NCI-H2196 (cell line): ENCODE measurements around the gene TM9SF4.

Source experiments
- DNase-seq: peaks from one replicate; lab custom pipeline; 2025; ENCODE audit not compliant: unreplicated experiment; lab: John Stamatoyannopoulos, UW

Gene TM9SF4

GRCh38 chr20:32109392-32110172 is at the start of gene TM9SF4:
TSS of gene TM9SF4 (plus strand) at chr20:32109714. CDS start at chr20:32109741, 27 bp downstream.
- DNase-seq, result peak; percentile 95

GRCh38 chr20:32062776-32063170 is 46.7 kb upstream of the TM9SF4 start:
- DNase-seq, result no peak

GRCh38 chr20:32063695-32064094 is 45.8 kb upstream of the TM9SF4 start:
- DNase-seq, result no peak

GRCh38 chr20:32064667-32065066 is 44.8 kb upstream of the TM9SF4 start:
- DNase-seq, result no peak

- no peak for DNase-seq
Observed at GRCh38 chr20:32067234-32067821, 42.2 kb upstream of the TM9SF4 start.

GRCh38 chr20:32068174-32068573 is 41.3 kb upstream of the TM9SF4 start:
- DNase-seq, result no peak

- DNase-seq, result no peak
Observed at GRCh38 chr20:32069711-32070110, 39.8 kb upstream of the TM9SF4 start.

- DNase-seq, result no peak
Observed at GRCh38 chr20:32070282-32070681, 39.2 kb upstream of the TM9SF4 start.

GRCh38 chr20:32070690-32071213 is 38.8 kb upstream of the TM9SF4 start:
- no peak for DNase-seq

GRCh38 chr20:32071395-32072167 is 37.9 kb upstream of the TM9SF4 start:
- no peak for DNase-seq

GRCh38 chr20:32072168-32072750 is 37.3 kb upstream of the TM9SF4 start:
- DNase-seq, result no peak

- DNase-seq, result no peak
Observed at GRCh38 chr20:32075534-32075933, 34.0 kb upstream of the TM9SF4 start.

GRCh38 chr20:32077190-32077589 is 32.3 kb upstream of the TM9SF4 start:
- DNase-seq, result no peak

- no peak for DNase-seq
Observed at GRCh38 chr20:32078322-32078721, 31.2 kb upstream of the TM9SF4 start.

- DNase-seq, result no peak
Observed at GRCh38 chr20:32078791-32079190, 30.7 kb upstream of the TM9SF4 start.

GRCh38 chr20:32079655-32080109 is 29.8 kb upstream of the TM9SF4 start:
- DNase-seq, result no peak

GRCh38 chr20:32080783-32081182 is 28.7 kb upstream of the TM9SF4 start:
- DNase-seq, result no peak

- DNase-seq, result no peak
Observed at GRCh38 chr20:32083469-32083868, 26.0 kb upstream of the TM9SF4 start.

GRCh38 chr20:32087070-32087469 is 22.4 kb upstream of the TM9SF4 start:
- no peak for DNase-seq

- DNase-seq, result no peak
Observed at GRCh38 chr20:32088759-32089158, 20.8 kb upstream of the TM9SF4 start.
